GM19463 (cell line): ENCODE measurements around the gene FEM1A.
"Not testable (repeated sequence)": the region's sequence is repeated elsewhere in the genome, so short reads cannot be mapped to it uniquely, and the experiment has no call there.

ENCODE experiments used
- ATAC-seq: cut with Tn5 transposase; IDR thresholded peaks from one replicate; pipeline ENCODE4 v1.9.1; 2021; ENCODE audit warnings: mild to moderate bottlenecking, moderate library complexity; ENCODE audit not compliant: unreplicated experiment

The FEM1A gene

DNA sequence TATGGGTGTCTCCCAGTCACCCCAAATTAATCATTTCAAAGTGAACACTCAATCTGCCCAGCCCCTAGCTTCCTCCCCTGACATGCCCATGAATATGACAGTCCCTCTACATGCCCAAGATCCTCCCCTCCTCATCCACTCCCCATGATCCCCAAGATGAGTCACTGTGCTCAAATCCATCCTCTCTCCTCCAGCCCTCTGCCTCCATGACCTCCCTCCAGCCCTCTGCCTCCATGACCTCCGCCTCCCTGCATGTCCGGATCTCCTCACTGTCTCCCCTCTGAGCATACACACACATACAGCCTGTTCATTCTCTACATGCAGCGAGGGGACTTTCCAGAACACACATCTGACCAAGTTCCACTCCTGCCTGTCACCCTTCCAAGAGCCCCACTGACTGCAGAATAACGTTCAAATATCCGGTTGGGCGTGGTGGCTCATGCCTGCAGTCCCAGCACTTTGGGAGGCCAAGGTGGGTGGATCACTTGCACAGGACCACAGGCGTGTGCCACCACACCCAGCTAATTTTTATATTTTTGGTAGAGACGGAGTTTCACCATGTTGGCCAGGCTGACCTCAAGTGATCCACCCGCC lies 18.4 kb upstream of the FEM1A start:
- no peak for ATAC-seq

- ATAC-seq: no peak
Observed at GRCh38 chr19:4774136-4774535, 17.4 kb upstream of the FEM1A start.

GRCh38 chr19:4775627-4776152 lies 15.8 kb upstream of the FEM1A start:
- ATAC-seq: no peak

- ATAC-seq: no peak
Observed at GRCh38 chr19:4776436-4777211, 14.9 kb upstream of the FEM1A start.

GRCh38 chr19:4778124-4778523 lies 13.4 kb upstream of the FEM1A start:
- ATAC-seq: not testable (repeated sequence)

DNA sequence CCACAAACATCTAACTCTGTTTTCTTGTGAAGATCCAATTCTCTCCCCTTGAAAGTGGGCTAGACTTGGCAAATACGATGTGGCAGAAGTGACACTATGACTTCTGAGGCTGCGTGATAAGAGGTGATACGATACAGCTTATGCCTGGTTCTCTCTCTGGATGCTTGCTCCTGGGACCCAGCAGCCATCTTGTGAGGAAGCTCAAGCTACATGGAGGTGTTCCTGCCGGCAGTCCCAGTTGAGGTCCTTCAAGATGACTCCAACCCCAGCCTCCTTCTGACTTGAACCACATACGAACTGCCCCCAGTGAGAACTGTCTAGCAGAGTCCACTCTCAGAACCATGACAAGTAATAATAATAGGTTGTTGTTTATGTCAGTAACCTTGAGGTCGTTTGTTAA lies 10.7 kb upstream of the FEM1A start:
- ATAC-seq: no peak

DNA sequence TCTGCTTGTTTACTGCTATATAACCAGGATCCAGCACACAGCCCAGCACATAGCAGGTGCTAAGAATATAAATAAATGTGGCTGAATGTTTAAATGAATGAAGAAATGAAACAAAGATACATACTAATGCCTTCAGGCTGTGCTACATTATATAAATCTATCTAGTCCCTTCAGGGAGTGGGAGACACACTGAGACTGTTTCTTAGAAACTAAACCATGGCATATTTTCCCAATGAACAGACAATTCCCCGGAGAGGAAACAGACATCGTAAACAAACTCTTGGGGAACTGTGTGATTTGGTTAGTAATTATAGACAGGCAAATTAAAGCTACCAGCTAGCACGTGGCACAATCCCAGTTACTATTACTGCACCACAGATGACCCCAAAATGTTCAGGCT lies 9.7 kb upstream of the FEM1A start:
- ATAC-seq: no peak

- ATAC-seq: not testable (repeated sequence)
Observed at GRCh38 chr19:4786412-4787016, 5.0 kb upstream of the FEM1A start.

GRCh38 chr19:4792019-4792865 lies 708 bp downstream of the FEM1A start:
- ATAC-seq: not testable (repeated sequence)

DNA sequence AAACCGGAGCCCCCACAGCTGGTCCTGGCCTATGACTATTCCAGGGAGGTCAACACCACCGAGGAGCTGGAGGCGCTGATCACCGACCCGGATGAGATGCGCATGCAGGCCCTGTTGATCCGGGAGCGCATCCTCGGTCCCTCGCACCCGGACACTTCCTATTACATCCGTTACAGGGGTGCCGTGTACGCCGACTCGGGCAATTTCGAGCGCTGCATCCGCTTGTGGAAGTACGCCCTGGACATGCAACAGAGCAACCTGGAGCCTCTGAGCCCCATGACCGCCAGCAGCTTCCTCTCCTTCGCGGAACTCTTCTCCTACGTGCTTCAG lies 1.3 kb downstream of the FEM1A start:
- not testable (repeated sequence) for ATAC-seq

GRCh38 chr19:4793278-4793677 lies 1.7 kb downstream of the FEM1A start:
- not testable (repeated sequence) for ATAC-seq

GRCh38 chr19:4794971-4795370 lies 3.4 kb downstream of the FEM1A start:
- ATAC-seq: no peak

DNA sequence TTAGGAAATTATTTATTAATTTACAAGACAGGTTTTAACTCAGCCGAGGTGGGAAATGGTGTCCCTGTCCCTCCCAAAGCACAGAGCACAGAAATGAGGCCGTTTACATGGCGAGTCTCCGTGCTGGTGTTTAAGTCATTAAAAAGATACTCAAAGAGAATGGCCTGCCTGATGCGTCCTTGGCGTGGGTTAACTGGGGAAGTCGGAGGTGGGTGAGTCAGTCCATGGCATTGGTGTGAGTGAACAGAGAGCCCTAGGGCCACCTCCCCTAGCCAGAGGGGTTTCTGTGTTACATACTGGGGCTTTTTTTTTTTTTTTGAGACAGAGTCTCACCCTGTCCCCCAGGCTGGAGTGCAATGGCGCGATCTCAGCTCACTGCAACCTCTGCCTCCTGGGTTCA lies 3.9 kb downstream of the FEM1A start:
- ATAC-seq: no peak

GRCh38 chr19:4800591-4801081 lies 9.1 kb downstream of the FEM1A start:
- no peak for ATAC-seq

GRCh38 chr19:4801085-4801619 lies 9.6 kb downstream of the FEM1A start:
- no peak for ATAC-seq

- ATAC-seq: no peak
Observed at GRCh38 chr19:4802711-4803110, 11.2 kb downstream of the FEM1A start.

- ATAC-seq: no peak
Observed at GRCh38 chr19:4803736-4804695, 12.5 kb downstream of the FEM1A start.

DNA sequence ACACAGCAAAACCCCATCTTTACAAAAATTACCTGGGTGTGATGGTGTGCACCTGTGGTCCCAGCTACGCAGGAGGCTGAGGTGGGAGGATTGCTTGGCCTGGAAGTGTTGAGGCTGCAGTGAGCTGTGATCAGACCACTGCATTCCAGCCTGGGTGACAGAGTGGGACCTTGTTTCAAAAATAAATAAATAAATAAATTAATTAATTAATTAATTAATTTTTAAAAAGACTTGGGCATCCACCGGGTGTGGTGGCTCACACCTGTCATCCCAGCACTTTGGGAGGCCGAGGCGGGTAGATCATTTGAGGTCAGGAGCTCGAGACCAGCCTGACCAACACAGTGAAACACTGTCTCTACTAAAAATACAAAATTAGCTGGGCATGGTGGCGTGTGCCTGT lies 13.6 kb downstream of the FEM1A start:
- ATAC-seq: not testable (repeated sequence)

GRCh38 chr19:4806384-4806783 lies 14.8 kb downstream of the FEM1A start:
- no peak for ATAC-seq

GRCh38 chr19:4807188-4807587 lies 15.7 kb downstream of the FEM1A start:
- no peak for ATAC-seq
